SJSA1 (cell line): Measurements from ENCODE around the gene NRXN3. TPM values are rescaled to one million over a fixed set of nuclear protein-coding genes. Genes with fewer than 3 reads are reported as not detected.

Experiments used
- DNase-seq, 2 experiments: peaks; one replicate each; pipeline ENCODE4 v3.0.0-alpha.2; 2015 to 2020; ENCODE audit warnings: low spot score in 2 of 2, low read depth in 1 of 2
- H3K27ac ChIP-seq: fragments of 250-450 bp; sonication (Bioruptor Pico); 2 replicates; pipeline ENCODE4 v1.5.1; 2020; ENCODE audit warnings: mild to moderate bottlenecking, moderate library complexity
- H3K27me3 ChIP-seq: fragments of 250-450 bp; sonication (Bioruptor Pico); replicated peaks from 2 replicates; pipeline ENCODE4 v1.5.1; 2020; ENCODE audit warnings: mild to moderate bottlenecking, moderate library complexity
- H3K36me3 ChIP-seq: fragments of 250-450 bp; sonication (Bioruptor Pico); 2 replicates; pipeline ENCODE4 v1.5.1; 2020; ENCODE audit warnings: mild to moderate bottlenecking
- H3K4me1 ChIP-seq: fragments of 250-450 bp; sonication (Bioruptor Pico); replicated peaks from 2 replicates; pipeline ENCODE4 v1.6.1; 2021; ENCODE audit warnings: mild to moderate bottlenecking
- H3K4me3 ChIP-seq: fragments of 250-450 bp; sonication (Bioruptor Pico); 2 replicates; pipeline ENCODE4 v1.5.1; 2020; ENCODE audit warnings: mild to moderate bottlenecking
- H3K9me3 ChIP-seq: fragments of 250-450 bp; sonication (Bioruptor Pico); replicated peaks from 2 replicates; pipeline ENCODE4 v1.5.1; 2020; ENCODE audit warnings: mild to moderate bottlenecking
- total RNA-seq: library from RNA; depleted of rRNA; stranded (reverse); fragments of >200 nt; shearing (Covaris generic); gene quantifications from 2 replicates; pipeline ENCODE4 v1.2.3, GENCODE V29; 2014

NRXN3 gene
- total RNA-seq, 1 experiment from 2014 or later, result 1.0 TPM

- H3K27ac ChIP-seq, result no peak overlapping the region
- H3K9me3 ChIP-seq, result no peaks in the 10 kb centered on the region
- H3K27me3 ChIP-seq, result no peaks in the 10 kb centered on the region
- no peak overlapping the region for H3K4me3 ChIP-seq
- H3K36me3 ChIP-seq, result no peaks in the 10 kb centered on the region
- no peaks in the 10 kb centered on the region for H3K4me1 ChIP-seq
- DNase-seq, result no peak
Measured at GRCh38 chr14:79196216-79196615, 1026.0 kb downstream of the NRXN3 start.

- no peak overlapping the region for H3K4me3 ChIP-seq
- no peak for DNase-seq
- no peaks in the 10 kb centered on the region for H3K4me1 ChIP-seq
- no peaks in the 10 kb centered on the region for H3K36me3 ChIP-seq
- no peaks in the 10 kb centered on the region for H3K27me3 ChIP-seq
- no peaks in the 10 kb centered on the region for H3K9me3 ChIP-seq
- H3K27ac ChIP-seq, result no peak overlapping the region
Measured at GRCh38 chr14:79197516-79197915, 1027.3 kb downstream of the NRXN3 start.

GRCh38 chr14:79199217-79199616 lies 1029.0 kb downstream of the NRXN3 start:
- Histone ChIP-seq H3K36me3 (no peaks in the 10 kb centered on the region), H3K27me3 (no peaks in the 10 kb centered on the region), H3K4me3 (no peak overlapping the region), H3K4me1 (no peaks in the 10 kb centered on the region), H3K9me3 (no peaks in the 10 kb centered on the region), H3K27ac (no peak overlapping the region)
- DNase-seq, result no peak

- Histone ChIP-seq H3K9me3 (no peaks in the 10 kb centered on the region), H3K4me3 (no peak overlapping the region), H3K27me3 (no peaks in the 10 kb centered on the region), H3K4me1 (no peaks in the 10 kb centered on the region), H3K27ac (no peak overlapping the region), H3K36me3 (no peaks in the 10 kb centered on the region)
- no peak for DNase-seq
Measured at GRCh38 chr14:79201564-79202207, 1031.5 kb downstream of the NRXN3 start.

- no peak overlapping the region for H3K4me3 ChIP-seq
- no peaks in the 10 kb centered on the region for H3K36me3 ChIP-seq
- no peak overlapping the region for H3K27ac ChIP-seq
- H3K27me3 ChIP-seq, result no peaks in the 10 kb centered on the region
- no peaks in the 10 kb centered on the region for H3K4me1 ChIP-seq
- H3K9me3 ChIP-seq, result no peaks in the 10 kb centered on the region
- DNase-seq, result no peak
Measured at GRCh38 chr14:79204591-79204990, 1034.4 kb downstream of the NRXN3 start.

- no peak for DNase-seq
- Histone ChIP-seq H3K4me1 (no peaks in the 10 kb centered on the region), H3K27me3 (no peaks in the 10 kb centered on the region), H3K36me3 (no peaks in the 10 kb centered on the region), H3K9me3 (no peaks in the 10 kb centered on the region), H3K27ac (no peak overlapping the region), H3K4me3 (no peak overlapping the region)
Measured at GRCh38 chr14:79209418-79209817, 1039.2 kb downstream of the NRXN3 start.

GRCh38 chr14:79225815-79226214 lies 1055.6 kb downstream of the NRXN3 start:
- Histone ChIP-seq H3K4me1 (no peaks in the 10 kb centered on the region), H3K4me3 (no peak overlapping the region), H3K36me3 (no peaks in the 10 kb centered on the region), H3K27me3 (no peaks in the 10 kb centered on the region), H3K9me3 (no peaks in the 10 kb centered on the region), H3K27ac (no peak overlapping the region)
- DNase-seq, result no peak

GRCh38 chr14:79229383-79229909 lies 1059.3 kb downstream of the NRXN3 start:
- H3K27me3 ChIP-seq, result no peaks in the 10 kb centered on the region
- no peak for DNase-seq
- no peak overlapping the region for H3K4me3 ChIP-seq
- H3K9me3 ChIP-seq, result no peaks in the 10 kb centered on the region
- no peaks in the 10 kb centered on the region for H3K4me1 ChIP-seq
- H3K27ac ChIP-seq, result no peak overlapping the region
- H3K36me3 ChIP-seq, result no peaks in the 10 kb centered on the region

- DNase-seq, result no peak
- H3K9me3 ChIP-seq, result no peaks in the 10 kb centered on the region
- no peaks in the 10 kb centered on the region for H3K36me3 ChIP-seq
- no peaks in the 10 kb centered on the region for H3K27me3 ChIP-seq
- no peak overlapping the region for H3K27ac ChIP-seq
- no peak overlapping the region for H3K4me3 ChIP-seq
- H3K4me1 ChIP-seq, result no peaks in the 10 kb centered on the region
Measured at GRCh38 chr14:79242666-79243065, 1072.5 kb downstream of the NRXN3 start.

GRCh38 chr14:79246173-79246572 lies 1076.0 kb downstream of the NRXN3 start:
- Histone ChIP-seq H3K36me3 (no peaks in the 10 kb centered on the region), H3K4me3 (no peak overlapping the region), H3K27ac (no peak overlapping the region), H3K9me3 (no peaks in the 10 kb centered on the region), H3K4me1 (no peaks in the 10 kb centered on the region), H3K27me3 (no peaks in the 10 kb centered on the region)
- no peak for DNase-seq

GRCh38 chr14:79248126-79248525 lies 1078.0 kb downstream of the NRXN3 start:
- H3K9me3 ChIP-seq, result no peaks in the 10 kb centered on the region
- H3K4me1 ChIP-seq, result no peaks in the 10 kb centered on the region
- H3K36me3 ChIP-seq, result no peaks in the 10 kb centered on the region
- H3K27ac ChIP-seq, result no peak overlapping the region
- no peak overlapping the region for H3K4me3 ChIP-seq
- no peak for DNase-seq
- no peaks in the 10 kb centered on the region for H3K27me3 ChIP-seq

GRCh38 chr14:79248771-79249170 lies 1078.6 kb downstream of the NRXN3 start:
- H3K27me3 ChIP-seq, result no peaks in the 10 kb centered on the region
- H3K9me3 ChIP-seq, result no peaks in the 10 kb centered on the region
- no peaks in the 10 kb centered on the region for H3K36me3 ChIP-seq
- no peak for DNase-seq
- H3K4me1 ChIP-seq, result peaks cover 2% of the 10 kb centered on the region
- H3K4me3 ChIP-seq, result no peak overlapping the region
- no peak overlapping the region for H3K27ac ChIP-seq

GRCh38 chr14:79251278-79251677 lies 1081.1 kb downstream of the NRXN3 start:
- no peak for DNase-seq
- no peaks in the 10 kb centered on the region for H3K9me3 ChIP-seq
- H3K27me3 ChIP-seq, result no peaks in the 10 kb centered on the region
- H3K4me3 ChIP-seq, result no peak overlapping the region
- no peak overlapping the region for H3K27ac ChIP-seq
- no peaks in the 10 kb centered on the region for H3K36me3 ChIP-seq
- H3K4me1 ChIP-seq, result peaks cover 16% of the 10 kb centered on the region

GRCh38 chr14:79253576-79253975 lies 1083.4 kb downstream of the NRXN3 start:
- no peak for DNase-seq
- H3K27me3 ChIP-seq, result no peaks in the 10 kb centered on the region
- peaks cover 16% of the 10 kb centered on the region for H3K4me1 ChIP-seq
- H3K36me3 ChIP-seq, result no peaks in the 10 kb centered on the region
- no peaks in the 10 kb centered on the region for H3K9me3 ChIP-seq
- H3K27ac ChIP-seq, result no peak overlapping the region; the same call in 1 of the 2 replicates
- no peak overlapping the region for H3K4me3 ChIP-seq
